Muscle layer of colon (tissue), 2 donors: ENCODE results near the gene NAGK.
"Not testable (repeated sequence)": the region's sequence is repeated elsewhere in the genome, so short reads cannot be mapped to it uniquely, and the experiment has no call there.

Experiments used
- H3K27ac ChIP-seq: one replicate; pipeline ENCODE4 v1.7.0; 2013; ENCODE audit warnings: low read depth, mild to moderate bottlenecking, low read length, moderate library complexity
- H3K27me3 ChIP-seq, 2 donors: one replicate each; pipeline ENCODE4 v1.7.0; 2013; ENCODE audit warnings: low read length in 2 of 2, mild to moderate bottlenecking in 2 of 2; ENCODE audit not compliant: insufficient read depth in 2 of 2, control insufficient read depth in 1 of 2
- H3K36me3 ChIP-seq: one replicate; pipeline ENCODE4 v1.7.0; 2013; ENCODE audit warnings: mild to moderate bottlenecking, low read length; ENCODE audit not compliant: insufficient read depth
- H3K4me1 ChIP-seq: one replicate; pipeline ENCODE4 v1.7.0; 2013; ENCODE audit warnings: mild to moderate bottlenecking, low read length; ENCODE audit not compliant: insufficient read depth
- H3K4me3 ChIP-seq, 2 donors: one replicate each; pipeline ENCODE4 v1.7.0; 2013; ENCODE audit warnings: low read length in 2 of 2, low read depth in 1 of 2, mild to moderate bottlenecking in 1 of 2, moderate library complexity in 1 of 2
- H3K9ac ChIP-seq: one replicate; pipeline ENCODE4 v1.7.0; 2013; ENCODE audit warnings: low read length
- H3K9me3 ChIP-seq: one replicate; pipeline ENCODE4 v1.7.0; 2013; ENCODE audit warnings: mild to moderate bottlenecking, low read length
- donor health status: abdominal sarcoma.
- donor health status: Adenocarcinoma of cecum.

Gene NAGK

GRCh38 chr2:71070294-71071093, 2.0 kb downstream of the NAGK start:
- peaks cover 29% of the 10 kb centered on the region for H3K4me1 ChIP-seq
- no peaks in the 10 kb centered on the region for H3K27me3 ChIP-seq
- peak overlapping the region; percentile 0 for H3K9ac ChIP-seq
- no peaks in the 10 kb centered on the region for H3K9me3 ChIP-seq
- no peak overlapping the region for H3K27ac ChIP-seq
- H3K4me3 ChIP-seq: peak overlapping the region in 1 of 2 donors; percentile 35
- H3K36me3 ChIP-seq: peaks cover 36% of the 10 kb centered on the region

DNA sequence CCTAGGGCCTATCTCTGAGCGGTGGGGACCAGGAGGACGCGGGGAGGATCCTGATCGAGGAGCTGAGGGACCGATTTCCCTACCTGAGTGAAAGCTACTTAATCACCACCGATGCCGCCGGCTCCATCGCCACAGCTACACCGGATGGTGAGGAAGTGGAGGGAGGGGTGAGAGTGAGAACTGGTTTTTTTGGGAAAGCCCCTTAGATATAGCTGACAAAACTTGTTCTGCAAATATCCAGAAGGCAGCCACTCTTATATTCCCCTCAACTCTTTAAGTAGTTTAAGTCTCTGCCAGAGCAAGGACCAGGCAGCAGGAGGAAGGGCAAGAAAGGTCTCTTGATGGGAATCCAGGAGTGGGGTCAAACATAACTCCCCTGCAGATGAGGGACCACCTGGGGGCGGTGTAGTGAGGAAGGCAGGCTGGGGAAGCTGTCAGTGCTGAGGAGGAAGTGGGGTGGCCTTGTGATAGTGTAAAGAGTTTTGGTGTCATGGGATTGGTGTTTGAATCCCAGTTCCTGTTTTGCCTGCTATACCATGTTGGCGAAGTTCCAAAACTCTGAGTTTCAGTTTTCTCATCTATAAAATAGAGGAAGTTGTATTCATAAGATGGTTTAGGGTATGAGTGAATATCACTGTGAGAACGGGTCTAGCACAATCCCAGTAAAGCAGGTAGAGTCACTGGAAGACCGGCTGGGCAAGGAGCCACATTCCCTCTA, 3.4 kb downstream of the NAGK start:
- H3K4me3 ChIP-seq: no peak overlapping the region
- H3K36me3 ChIP-seq: peaks cover 48% of the 10 kb centered on the region
- no peaks in the 10 kb centered on the region for H3K9me3 ChIP-seq
- H3K9ac ChIP-seq: no peak overlapping the region
- H3K27ac ChIP-seq: no peak overlapping the region
- H3K4me1 ChIP-seq: peaks cover 29% of the 10 kb centered on the region
- H3K27me3 ChIP-seq: no peaks in the 10 kb centered on the region

GRCh38 chr2:71072492-71072891, 4.0 kb downstream of the NAGK start:
- Histone ChIP-seq H3K27ac (peak overlapping the region; percentile 10), H3K9ac (no peak overlapping the region), H3K4me1 (peaks cover 29% of the 10 kb centered on the region), H3K4me3 (no peak overlapping the region), H3K9me3 (no peaks in the 10 kb centered on the region), H3K36me3 (peaks cover 53% of the 10 kb centered on the region), H3K27me3 (no peaks in the 10 kb centered on the region)

DNA sequence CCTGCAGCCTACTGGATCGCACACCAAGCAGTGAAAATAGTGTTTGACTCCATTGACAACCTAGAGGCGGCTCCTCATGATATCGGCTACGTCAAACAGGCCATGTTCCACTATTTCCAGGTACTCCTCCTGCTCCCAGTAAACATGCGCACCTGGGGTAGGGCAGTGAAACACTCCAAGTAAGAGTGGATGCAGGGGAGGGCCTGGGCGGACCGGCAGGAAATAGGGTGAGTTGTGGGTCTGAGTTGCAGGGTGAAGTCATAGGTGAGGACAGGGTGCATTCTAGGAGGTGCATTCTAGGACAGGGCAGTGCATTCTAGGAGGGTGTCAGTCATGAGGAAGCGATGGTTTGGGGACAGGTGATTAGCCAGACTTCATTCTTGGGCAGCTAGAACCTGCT, 5.0 kb downstream of the NAGK start:
- no peak overlapping the region for H3K27ac ChIP-seq
- H3K4me3 ChIP-seq: no peak overlapping the region
- H3K9ac ChIP-seq: no peak overlapping the region
- peaks cover 60% of the 10 kb centered on the region for H3K36me3 ChIP-seq
- H3K9me3 ChIP-seq: no peaks in the 10 kb centered on the region
- H3K4me1 ChIP-seq: peaks cover 29% of the 10 kb centered on the region
- H3K27me3 ChIP-seq: no peaks in the 10 kb centered on the region

DNA sequence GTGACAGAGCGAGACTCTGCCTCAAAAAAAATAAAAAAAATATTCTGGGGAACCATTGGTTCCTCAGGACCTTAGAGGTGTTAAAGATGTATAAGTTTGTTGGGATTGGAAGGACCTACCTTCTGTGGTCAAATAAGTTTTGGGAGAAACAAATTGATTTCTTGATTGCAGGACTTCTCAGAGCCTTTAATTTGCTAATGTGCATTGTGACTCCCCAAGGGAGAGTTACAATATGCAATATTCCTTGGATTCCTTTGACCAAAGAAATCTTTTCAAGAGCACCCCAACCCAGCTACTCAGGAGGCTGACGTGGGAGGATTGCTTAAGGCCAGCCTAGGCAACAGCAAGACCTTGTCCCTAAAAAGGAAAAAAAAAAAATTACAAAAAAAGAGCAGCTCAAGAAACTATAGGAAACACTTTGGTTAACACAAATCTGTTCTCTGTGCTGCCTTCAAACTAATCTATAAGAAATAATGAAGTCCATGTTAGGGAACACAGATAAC, 6.5 kb downstream of the NAGK start:
- Histone ChIP-seq H3K27me3 (no peaks in the 10 kb centered on the region), H3K4me1 (peaks cover 20% of the 10 kb centered on the region), H3K36me3 (peaks cover 67% of the 10 kb centered on the region), H3K9ac (no peak overlapping the region), H3K4me3 (no peak overlapping the region), H3K9me3 (no peaks in the 10 kb centered on the region), H3K27ac (no peak overlapping the region)

DNA sequence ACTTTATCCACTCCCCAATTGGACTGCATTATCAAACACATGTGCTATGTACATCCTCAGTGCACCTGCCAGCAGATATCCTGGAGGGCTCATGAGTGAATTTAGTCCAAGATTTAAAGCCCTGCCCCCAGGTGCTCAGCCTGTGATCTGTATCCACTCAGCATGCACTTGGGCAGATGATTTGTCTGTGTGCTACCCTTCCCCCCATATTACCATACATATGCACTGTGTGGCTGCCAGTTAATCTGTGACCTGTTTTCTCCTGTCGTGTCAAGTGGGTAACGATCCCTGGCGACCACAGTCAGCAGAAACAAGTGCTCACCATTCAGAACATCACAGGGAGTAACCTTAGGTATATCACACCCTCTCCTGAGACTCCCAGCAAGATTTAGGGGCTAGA, 10.2 kb downstream of the NAGK start:
- Histone ChIP-seq H3K36me3 (peaks cover 48% of the 10 kb centered on the region), H3K4me1 (no peaks in the 10 kb centered on the region), H3K27ac (no peak overlapping the region), H3K9me3 (no peaks in the 10 kb centered on the region), H3K9ac (no peak overlapping the region), H3K4me3 (no peak overlapping the region), H3K27me3 (no peaks in the 10 kb centered on the region)

- Histone ChIP-seq H3K36me3 (peaks cover 12% of the 10 kb centered on the region), H3K9me3 (no peaks in the 10 kb centered on the region), H3K4me1 (peaks cover 6% of the 10 kb centered on the region), H3K27ac (no peak overlapping the region), H3K27me3 (no peaks in the 10 kb centered on the region), H3K9ac (no peak overlapping the region), H3K4me3 (no peak overlapping the region)
These were observed 14.2 kb downstream of the NAGK start for GRCh38 chr2:71082402-71083252.

- not testable (repeated sequence) for H3K36me3 ChIP-seq, H3K9ac ChIP-seq, H3K27me3 ChIP-seq, H3K27ac ChIP-seq, H3K4me3 ChIP-seq, H3K4me1 ChIP-seq, H3K9me3 ChIP-seq
These were observed 14.8 kb downstream of the NAGK start for GRCh38 chr2:71083297-71083696.

DNA sequence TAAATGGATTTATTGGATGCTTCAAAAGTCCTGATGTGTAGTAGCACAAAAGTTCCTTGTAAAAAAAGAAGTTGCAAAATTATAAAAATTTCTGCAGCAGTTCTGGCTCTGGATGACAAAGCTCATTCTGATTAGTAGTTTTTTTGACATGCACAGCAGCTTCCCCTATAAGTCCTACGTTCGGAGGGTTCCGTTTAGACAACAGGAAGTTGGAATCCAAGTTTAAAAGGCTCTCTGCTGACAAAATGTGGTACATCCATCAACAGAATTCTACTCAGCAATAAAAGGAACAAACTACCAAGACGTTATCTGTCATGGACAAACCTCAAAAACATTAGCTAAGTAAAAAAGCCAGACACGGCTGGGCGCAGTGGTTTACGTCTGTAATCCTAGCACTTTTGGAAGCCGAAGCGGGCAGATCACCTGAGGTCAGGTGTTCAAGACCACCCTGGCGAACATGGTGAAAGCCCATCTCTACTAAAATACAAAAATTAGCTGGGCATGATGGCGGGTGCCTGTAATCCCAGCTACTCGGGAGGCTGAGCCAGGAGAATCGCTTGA, 15.4 kb downstream of the NAGK start:
- not testable (repeated sequence) for H3K27ac ChIP-seq, H3K36me3 ChIP-seq, H3K4me1 ChIP-seq, H3K27me3 ChIP-seq, H3K9ac ChIP-seq, H3K9me3 ChIP-seq
- H3K4me3 ChIP-seq: peak overlapping the region in 1 of 2 donors; percentile 6

- not testable (repeated sequence) for H3K9me3 ChIP-seq, H3K4me1 ChIP-seq, H3K4me3 ChIP-seq, H3K36me3 ChIP-seq, H3K9ac ChIP-seq, H3K27ac ChIP-seq, H3K27me3 ChIP-seq
These were observed 17.0 kb downstream of the NAGK start for GRCh38 chr2:71085325-71086003.
